GM18519 (cell line): ENCODE results near the gene HNRNPLL.
"Not testable (repeated sequence)": the region's sequence is repeated elsewhere in the genome, so short reads cannot be mapped to it uniquely, and the experiment has no call there.

ENCODE experiments used
- ATAC-seq: cut with Tn5 transposase; IDR thresholded peaks from one replicate; pipeline ENCODE4 v1.9.1; 2021; ENCODE audit warnings: mild to moderate bottlenecking, moderate library complexity; ENCODE audit not compliant: unreplicated experiment, low FRiP score

Gene HNRNPLL

DNA sequence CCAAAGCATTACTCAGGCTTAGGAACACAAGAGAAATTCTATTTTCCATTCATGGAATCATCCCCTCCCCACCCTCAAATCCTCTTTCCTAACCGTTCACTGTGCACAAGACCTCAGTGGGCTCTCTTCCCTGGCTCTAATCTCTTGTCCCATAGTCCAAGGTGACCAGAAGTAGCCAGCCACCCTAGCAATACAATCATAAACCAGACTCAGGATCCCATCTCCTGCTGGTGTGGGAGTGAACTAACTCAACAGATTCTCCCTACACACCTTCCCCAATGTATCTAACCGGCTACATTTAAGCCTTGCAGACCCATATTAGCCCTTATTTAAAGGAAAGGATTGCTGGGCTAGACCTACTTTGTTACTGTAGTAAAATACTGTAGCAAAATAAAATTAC, 45.5 kb downstream of the HNRNPLL start:
- ATAC-seq: no peak

DNA sequence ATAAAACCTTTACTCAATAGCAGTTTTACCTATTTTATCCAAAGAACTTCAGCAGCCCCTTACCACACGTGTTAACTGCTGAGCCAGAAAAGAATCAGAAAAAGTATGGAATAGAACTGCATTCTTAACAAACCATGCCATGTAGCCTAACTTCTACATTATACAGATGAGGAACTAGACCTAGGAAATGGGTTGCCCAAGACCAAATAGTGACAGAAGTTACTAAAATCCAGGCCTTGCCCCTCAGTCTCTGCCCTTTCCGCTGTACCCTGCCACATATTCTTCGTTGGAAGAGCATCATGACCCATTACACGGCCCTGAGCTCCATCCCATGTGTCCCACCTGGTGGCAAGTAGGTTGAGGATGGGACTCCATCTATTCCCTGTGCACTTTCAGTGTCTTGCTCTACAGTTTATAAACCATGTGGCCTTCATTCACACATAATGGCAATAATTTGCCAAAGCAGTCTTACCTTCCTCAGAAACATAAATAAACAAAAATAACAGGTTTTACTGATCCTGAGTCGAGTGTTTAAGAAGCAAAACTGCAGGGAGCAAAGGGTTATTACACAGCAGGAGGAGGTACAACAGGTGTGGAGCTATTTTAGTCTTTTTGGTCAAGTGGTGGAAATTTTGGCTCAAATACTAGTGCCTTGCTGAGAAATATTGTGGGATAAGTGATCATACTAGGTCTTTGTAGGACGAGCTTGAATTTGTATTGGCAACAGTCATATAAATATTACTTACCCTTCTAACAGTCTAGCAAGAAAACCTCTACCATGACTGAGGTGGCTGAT, 46.5 kb downstream of the HNRNPLL start:
- no peak for ATAC-seq

DNA sequence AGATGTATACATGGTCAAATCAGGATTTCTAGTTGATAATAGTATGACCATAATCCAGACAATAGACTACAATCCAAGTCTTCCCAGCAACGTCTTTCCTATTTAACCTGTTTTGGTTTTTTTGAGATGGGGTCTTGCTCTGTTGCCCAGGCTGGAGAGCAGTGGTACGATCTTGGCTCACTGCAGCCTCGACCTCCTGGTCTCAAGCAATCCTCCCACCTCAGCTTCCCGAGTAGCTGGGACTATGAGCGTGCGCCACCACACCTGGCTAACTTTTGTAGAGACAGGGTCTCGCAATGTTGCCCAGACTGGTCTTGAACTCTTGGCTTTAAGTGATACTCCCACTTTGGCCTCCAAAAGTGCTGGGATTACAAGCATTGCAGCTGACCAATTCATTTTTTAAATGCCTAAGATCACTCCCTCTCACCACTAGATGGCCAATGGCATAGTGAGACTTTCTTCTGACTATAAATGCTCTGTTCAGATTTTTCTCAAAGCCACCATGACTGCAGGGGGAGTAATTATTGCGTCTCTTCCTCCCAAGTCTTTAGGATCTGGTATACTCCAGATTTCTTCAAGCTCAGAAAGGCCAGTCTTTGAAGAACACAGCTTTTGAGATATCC, 47.6 kb downstream of the HNRNPLL start:
- ATAC-seq: no peak

DNA sequence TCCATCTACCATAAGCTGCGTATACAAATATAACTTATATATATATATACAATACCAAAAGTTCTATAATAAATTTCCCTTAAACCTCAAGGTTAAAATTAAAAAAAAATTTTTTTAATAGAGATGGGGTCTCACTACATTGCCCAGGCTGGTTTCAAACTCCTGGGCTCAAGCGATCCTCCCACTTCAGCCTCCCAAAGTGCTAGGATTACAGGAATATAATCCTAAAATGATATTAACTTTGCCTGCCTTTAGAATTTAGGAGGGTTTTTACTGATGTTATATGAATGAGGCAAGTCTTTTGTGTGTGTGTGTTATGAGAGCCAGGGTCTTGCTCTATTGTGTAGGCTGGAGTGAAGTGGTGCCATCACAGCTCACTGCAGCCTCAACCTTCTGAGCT, 49.2 kb downstream of the HNRNPLL start:
- no peak for ATAC-seq

DNA sequence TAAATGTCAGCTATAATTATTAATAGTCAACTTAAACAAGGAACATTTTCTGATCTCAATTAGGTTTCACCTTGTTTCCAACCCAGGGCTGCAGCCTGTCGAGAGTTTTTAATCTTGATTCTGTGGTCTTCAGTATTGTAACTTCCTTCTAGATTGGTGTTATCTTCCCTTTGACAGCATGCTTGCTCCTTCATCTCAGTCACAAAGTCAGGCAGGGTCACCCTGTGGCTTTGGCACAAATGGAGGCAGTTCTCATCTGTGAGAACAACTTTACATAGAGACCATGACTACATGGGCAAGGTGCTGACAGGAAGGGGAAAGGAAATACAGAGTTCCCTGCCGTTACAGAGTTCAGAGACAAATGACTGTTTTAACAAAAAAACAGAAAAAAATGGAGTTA, 50.5 kb downstream of the HNRNPLL start:
- ATAC-seq: no peak

DNA sequence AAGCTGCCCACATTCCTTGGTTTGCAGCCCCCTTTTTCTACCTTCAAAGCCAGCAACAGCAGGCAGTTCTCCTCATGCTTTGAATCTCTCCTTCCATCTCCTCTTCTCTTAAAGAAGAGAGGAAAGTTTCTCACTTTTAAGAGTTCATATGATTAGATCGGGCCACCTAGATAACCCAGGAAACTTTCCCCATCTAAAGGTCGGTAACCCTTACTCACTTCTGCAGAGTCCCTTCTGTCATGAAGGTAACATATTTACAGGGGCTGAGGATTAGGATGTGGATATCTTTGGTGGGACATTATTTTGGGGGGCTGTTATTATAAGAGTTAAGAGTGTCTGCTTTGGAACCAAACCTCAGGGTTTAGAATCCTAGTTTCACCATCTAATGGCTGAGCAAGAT, 51.0 kb downstream of the HNRNPLL start:
- ATAC-seq: no peak

DNA sequence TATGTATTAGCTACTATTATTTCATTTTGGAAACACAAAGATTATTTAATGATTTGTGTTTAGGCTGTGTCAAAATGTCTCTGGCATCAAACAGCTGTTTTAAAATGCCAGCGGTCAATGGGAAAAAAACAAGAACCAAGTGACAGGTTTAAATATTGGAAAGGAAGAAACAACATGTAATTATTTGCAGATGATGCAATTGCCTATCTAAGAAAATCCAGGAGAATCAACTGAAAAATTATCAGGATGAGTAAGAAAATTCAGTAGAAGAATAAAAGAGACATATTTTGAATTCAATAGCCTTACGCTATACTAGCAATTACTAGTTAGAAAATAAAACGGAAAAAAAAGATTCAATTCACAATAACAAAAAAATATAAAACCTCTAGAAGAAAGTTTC, 51.6 kb downstream of the HNRNPLL start:
- no peak for ATAC-seq

DNA sequence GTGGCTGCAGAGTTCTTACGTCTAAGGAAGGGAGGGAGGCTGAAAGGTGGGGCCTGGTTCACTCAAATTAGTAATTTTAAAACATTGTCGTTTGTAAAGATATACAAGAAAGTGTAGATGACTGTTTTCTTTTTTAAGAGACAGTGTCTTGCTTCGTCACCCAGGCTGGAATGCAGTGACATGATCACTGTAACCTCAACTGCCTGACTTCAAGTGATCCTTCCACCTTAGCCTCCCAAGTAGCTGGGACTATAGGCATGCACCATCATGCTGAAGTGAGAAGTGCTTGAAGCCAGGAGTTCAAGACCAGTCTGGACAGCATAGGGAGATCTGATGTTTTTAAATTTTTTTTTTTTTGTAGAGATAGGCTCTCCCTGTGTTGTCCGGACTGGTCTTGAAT, 52.9 kb downstream of the HNRNPLL start:
- no peak for ATAC-seq

DNA sequence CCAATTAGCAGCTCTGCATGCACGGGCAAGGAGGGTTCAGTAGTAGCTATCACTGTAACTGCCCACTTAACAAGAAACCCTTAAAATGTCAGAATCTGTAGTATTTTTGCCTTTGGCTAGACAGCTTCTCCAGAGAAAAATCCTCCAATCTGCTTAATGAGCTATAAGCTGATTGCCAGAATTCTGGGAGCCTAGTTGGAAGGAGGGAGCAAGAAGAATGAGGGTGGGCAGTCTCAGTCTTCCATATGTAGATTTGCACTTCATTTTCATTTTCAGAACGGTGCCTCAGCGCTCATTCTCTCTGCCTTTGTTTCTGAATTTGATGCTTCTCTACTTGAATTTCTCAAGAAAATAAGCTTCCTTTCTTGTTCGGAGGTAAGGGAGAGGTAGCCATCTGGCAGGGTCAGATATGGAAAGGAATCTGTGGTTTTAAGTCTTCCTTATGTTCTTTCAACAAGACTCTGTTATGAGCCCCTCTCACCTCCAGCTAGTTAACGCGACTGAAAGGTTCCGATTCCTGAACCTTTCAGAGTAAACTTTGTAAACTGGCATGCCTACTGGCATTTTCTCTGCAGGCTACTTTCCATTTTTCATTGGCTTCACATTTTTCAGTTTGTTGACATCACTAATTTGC, 53.5 kb downstream of the HNRNPLL start:
- no peak for ATAC-seq

DNA sequence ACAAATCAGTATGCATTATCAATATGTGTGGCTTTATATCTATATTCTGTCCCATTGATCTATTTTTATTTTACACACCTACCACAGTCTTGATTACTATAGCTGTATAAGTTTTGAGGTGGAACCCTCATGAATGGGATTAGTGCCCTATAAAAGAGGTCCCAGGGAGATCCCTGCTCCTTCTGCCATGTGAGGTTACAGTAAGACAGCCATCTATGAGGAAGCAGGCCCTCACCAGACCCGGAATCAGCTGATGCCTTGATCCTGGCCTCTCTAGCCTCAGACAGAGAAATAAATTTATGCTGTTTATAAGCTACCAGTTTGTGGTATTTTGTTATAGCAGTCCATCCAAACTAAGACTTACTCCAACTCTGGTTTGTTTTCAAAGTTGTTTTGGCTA, 54.9 kb downstream of the HNRNPLL start:
- ATAC-seq: no peak

DNA sequence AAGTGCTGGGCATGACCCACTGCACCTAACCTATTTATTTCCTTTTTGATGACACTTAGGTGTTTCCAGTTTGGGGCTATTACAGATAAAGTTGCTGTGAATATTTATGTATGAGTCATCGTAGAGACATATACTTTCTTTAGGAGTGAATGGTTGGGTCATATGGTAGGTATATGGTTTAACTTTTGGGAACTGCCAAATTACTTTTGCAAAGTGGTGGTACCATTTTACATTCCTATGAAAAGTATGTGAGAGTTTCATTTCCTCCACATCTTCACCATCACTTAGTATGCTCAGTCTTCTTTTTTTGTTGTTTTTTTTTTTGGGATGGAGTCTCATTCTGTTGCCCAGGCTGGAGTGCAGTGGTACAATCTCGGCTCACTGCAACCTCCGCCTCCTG, 56.1 kb downstream of the HNRNPLL start:
- ATAC-seq: no peak

DNA sequence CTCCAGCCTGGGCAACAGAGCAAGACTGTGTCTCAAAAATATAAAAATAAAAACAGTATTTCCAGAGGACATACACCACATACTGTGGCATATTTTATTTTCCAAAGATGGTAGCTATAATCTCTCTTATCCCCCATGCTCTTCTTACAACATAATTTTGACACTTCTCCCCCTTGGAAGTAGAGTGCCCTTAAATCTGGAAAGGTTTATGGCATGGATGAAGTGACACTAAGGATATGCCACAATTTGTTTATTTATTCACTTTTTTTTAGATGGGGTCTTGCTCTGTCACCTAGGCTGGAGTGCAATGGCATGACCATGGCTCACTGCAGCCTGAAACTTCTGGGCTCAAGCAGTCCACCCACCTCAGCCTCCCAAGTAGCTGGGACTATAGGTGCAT, 56.7 kb downstream of the HNRNPLL start:
- no peak for ATAC-seq

DNA sequence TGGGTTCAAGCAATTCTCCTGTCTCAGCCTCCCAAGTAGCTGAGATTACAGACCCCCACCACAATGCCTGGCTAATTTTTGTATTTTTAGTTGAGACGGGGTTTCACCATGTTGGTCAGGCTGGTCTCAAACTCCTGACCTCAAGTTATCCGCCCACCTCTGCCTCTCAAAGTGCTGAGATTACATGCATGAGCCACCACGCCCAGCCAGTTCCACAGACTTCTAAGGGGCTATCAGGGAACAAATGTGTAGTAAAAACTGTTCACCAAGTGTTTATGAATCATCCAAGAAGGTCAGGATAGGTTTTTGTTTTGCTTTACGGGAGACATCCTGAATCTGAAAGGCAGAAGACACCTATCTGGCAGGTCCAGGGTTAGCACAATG, 60.5 kb downstream of the HNRNPLL start:
- not testable (repeated sequence) for ATAC-seq

DNA sequence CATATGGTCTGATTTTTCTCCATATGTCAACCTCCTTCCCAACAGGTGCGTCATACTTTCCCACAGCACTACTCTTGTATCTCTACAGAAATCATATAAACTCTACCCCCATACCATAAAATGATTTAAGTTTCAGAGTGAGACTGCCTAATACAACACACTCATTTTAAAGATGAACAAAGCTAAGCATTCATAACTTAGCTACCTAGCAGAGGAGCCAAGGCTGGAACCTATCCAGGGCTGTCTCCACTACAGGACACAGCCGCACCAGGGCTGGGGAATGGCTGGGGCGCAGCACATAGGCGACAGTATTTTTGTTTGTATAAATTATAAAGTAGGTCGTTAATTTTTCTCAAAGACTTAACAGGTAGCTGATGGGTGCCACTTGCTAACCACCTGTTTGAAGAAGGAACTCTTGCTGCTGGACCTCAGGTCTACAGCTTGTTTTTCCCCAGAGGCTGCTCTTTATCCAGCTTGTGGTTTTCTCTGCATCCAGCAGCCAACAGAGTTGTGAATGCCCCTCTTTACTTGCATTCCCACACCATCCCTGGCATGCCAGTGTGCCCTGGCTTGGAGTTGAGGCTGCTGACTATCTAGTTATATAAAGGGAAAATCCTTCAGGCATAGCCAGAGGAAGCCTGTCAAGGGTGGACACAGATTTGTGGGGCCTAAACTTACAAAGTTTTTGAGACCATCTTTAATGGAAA, 62.0 kb downstream of the HNRNPLL start:
- no peak for ATAC-seq

DNA sequence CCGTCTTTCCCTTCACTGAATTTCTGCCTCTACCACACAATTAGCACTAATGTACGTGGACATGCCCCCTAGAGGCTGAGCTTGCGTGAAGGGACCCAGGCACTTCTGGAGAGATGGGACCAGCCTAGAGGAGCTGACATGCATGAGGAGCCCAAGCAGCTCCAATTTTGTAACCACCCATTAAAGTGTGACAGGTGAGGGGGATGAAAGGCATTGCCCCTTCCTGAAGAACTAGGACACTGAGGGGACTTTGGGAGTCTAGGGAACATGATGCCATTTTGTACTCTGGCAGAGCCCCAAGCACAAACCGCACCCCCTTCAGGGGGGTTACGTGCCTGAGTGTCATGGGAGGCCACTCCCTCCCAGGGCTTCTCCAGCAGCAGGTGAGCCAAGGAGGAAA, 63.6 kb downstream of the HNRNPLL start:
- ATAC-seq: no peak

DNA sequence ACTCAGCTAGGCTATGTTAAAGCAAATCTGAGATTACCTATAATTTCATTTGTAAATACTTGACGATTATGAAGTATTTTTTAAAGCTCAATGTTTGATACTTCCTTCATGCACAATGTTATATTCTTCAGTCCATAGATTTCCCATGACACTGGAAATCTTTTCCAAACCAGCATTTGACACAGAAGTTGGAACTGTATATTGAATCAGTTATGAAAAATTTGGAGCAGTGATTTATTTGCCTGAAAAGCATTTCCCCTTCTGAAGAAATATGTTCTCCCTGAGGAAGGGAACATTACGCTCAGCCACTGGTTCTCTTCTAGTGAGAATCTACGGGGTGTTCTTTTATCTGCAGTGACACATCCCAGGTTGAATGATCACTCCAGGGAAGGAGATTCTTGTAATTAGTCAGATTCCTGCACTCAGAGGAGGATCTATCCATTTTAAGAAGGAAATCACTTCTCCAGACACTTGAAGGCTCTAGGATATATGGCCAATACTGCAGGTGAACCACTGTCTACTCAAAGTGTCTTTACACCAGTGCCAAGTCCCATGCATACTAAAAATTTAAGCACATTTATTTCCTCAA, 64.7 kb downstream of the HNRNPLL start:
- no peak for ATAC-seq

DNA sequence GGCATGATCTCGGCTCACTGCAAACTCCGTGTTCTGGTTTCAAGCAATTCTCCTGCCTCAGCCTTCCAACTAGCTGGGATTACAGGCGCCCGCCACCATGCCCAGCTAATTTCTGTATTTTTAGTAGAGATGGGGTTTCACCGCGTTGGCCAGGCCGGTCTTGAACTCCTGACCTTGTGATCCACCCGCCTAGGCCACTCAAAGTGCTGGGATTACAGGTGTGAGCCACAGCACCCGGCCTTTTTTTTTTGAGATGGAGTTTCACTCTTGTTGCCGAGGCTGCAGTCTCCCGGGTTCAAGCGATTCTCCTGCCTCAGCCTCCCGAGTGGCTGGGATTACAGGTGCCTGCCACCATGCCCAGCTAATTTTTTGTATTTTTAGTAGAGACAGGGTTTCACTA, 65.4 kb downstream of the HNRNPLL start:
- not testable (repeated sequence) for ATAC-seq

DNA sequence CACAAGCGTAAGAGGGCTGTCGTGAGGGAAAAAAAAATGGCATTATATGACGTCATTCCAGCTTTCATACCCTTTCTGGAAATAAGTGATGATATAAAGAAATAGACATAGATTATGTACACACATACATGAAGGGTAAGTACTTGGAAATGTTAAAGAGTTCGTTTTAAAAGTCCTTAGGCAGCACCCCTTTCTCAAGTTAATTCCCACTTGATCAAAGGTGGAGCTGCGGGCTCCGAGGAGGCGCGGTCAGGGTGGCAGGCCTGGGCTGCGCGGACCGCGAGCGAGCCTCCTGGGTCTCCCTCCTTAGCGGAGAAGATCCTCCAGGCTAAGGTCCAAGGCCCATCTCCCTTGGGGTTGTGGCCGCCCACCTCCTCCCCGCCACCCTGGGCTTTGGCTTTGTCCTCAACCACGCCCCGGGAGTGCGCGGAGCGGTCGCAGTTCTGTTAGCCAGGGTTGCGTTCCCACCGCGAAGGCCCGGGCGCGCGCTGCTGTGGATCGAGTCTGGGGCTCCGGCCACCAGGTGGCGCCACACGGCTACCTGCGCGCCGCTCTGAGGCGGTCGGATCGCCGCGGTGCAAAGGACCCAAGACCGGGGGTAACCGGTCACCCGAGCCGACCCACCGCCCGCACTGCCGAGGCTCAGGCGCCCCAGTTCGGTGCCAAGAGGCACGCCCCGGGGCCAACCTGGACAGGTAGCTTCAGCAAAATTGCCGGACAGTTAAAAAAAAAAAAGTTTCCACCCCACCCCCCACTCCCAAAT, 66.8 kb downstream of the HNRNPLL start:
- ATAC-seq: peak; percentile 36

DNA sequence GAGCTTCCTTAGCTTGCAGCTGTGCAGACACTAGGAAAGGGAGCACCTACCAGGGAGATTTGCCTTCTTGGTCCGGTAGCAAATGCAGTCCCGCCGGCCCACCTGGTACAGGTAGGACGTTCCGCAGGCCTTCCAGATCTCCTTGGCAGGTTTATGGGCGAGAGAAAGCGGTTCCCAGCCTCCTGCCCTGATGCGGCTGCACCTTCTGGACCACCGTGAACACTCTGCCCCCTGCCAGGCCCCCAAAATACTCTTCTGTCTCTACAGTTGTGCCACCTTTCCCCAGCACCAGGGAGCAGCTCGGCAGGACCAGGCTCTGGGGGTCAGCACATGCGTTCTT, 67.4 kb downstream of the HNRNPLL start:
- no peak for ATAC-seq

DNA sequence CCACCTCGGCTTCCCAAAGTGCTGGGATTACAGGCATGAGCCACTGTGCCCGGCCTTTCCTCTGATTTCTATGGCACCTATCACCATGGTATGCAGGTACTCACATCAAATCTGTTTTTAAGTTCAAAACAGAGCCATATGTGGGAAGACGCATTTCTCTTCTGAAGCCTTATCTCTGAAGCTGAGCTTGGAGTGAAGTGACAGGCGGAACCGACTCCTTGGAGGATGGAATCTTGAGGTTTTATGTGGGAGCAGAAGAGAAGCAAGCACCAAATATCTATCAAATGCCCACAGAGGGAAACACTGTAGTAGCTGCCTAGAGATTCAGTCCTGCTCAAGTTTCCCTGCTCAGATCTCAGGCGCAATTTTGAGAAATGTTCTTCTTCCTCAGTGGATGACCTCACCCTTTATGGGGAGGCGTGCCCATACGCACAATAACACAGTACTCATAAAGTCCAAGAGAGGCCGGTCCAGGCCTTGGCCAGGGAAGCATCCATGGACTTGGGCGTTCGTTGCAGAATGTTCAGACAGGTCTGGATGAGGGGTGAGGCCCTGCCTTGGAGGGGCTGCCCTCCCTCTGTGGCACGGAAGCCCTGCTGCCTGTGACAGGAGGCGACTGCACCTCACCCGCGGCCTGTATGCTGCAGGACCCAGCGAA, 67.9 kb downstream of the HNRNPLL start:
- ATAC-seq: no peak
